Fibroblast of lung (primary cell): ENCODE measurements around the gene TMEM179. TPM values are rescaled to one million over a fixed set of nuclear protein-coding genes. Genes with fewer than 3 reads are reported as not detected.
A peak's percentile ranks its signal among the peaks of the same experiment; 100 is the strongest.
"Not testable (repeated sequence)": the region's sequence is repeated elsewhere in the genome, so short reads cannot be mapped to it uniquely, and the experiment has no call there.

Source experiments
- DNase-seq, 2 donors: peaks; one replicate each; pipeline versions ENCODE4 v3.0.0 to v3.0.0-alpha.2; 2010; ENCODE audit warnings: low read depth in 2 of 2
- H2AFZ ChIP-seq: 2 replicates; pipeline ENCODE4 v1.5.1; 2012; ENCODE audit warnings: low read length, control low read depth, inconsistent platforms
- H3K27ac ChIP-seq: 2 replicates; pipeline ENCODE4 v1.5.1; 2011; ENCODE audit warnings: low read length, control low read depth; ENCODE audit not compliant: insufficient read depth
- H3K27me3 ChIP-seq: 2 replicates; pipeline ENCODE4 v1.5.1; 2011; ENCODE audit warnings: mild to moderate bottlenecking, low read length; ENCODE audit not compliant: control insufficient read depth, insufficient read depth
- H3K36me3 ChIP-seq: 2 replicates; pipeline ENCODE4 v1.5.1; 2011; ENCODE audit warnings: low read length; ENCODE audit not compliant: control insufficient read depth, insufficient read depth
- H3K4me1 ChIP-seq: 2 replicates; pipeline ENCODE4 v1.5.1; 2011; ENCODE audit warnings: low read length; ENCODE audit not compliant: control insufficient read depth, insufficient read depth; ENCODE audit errors: extremely low read depth
- H3K4me2 ChIP-seq: 2 replicates; pipeline ENCODE4 v1.5.1; 2011; ENCODE audit warnings: low read length, control low read depth; ENCODE audit not compliant: insufficient read depth; ENCODE audit errors: extremely low read depth
- H3K4me3 ChIP-seq, 4 experiments: fragments of 200-600 bp in 1 of 4; sonication (generic) in 1 of 4; replicated peaks in 1 of 4; 2 replicates each; pipeline ENCODE4 v1.5.1; 2011 to 2016; ENCODE audit warnings: low read length in 4 of 4, low read depth in 3 of 4, mild to moderate bottlenecking in 3 of 4, control low read depth in 2 of 4, inconsistent platforms in 1 of 4, mixed read lengths in 1 of 4; ENCODE audit not compliant: insufficient read depth in 1 of 4; ENCODE audit errors: control extremely low read depth in 1 of 4
- H3K79me2 ChIP-seq: 2 replicates; pipeline ENCODE4 v1.5.1; 2012; ENCODE audit warnings: mild to moderate bottlenecking, low read length, inconsistent platforms; ENCODE audit not compliant: control insufficient read depth, insufficient read depth
- H3K9ac ChIP-seq: 2 replicates; pipeline ENCODE4 v1.5.1; 2011; ENCODE audit warnings: mild to moderate bottlenecking, low read length, control low read depth; ENCODE audit not compliant: insufficient read depth
- H3K9me3 ChIP-seq: 2 replicates; pipeline ENCODE4 v1.5.1; 2012; ENCODE audit warnings: low read depth, low read length; ENCODE audit not compliant: control insufficient read depth, insufficient read depth
- H4K20me1 ChIP-seq: 2 replicates; pipeline ENCODE4 v1.5.1; 2011; ENCODE audit warnings: low read length; ENCODE audit not compliant: control insufficient read depth, insufficient read depth; ENCODE audit errors: extremely low read depth
- EZH2 ChIP-seq: IDR thresholded peaks from 2 replicates; pipeline ENCODE4 v1.5.1; 2012; ENCODE audit warnings: low read length, control low read depth, mild to moderate bottlenecking; ENCODE audit errors: missing control alignments
- polyA minus RNA-seq: library from RNA; depleted of rRNA, polyadenylated mRNA; stranded (reverse); fragments of >200 nt; gene quantifications from 2 replicates; pipeline ENCODE4 v1.2.3, GENCODE V29; 2011; ENCODE audit warnings: low replicate concordance
- polyA plus RNA-seq, 2 donors: library from polyadenylated mRNA; depleted of rRNA in 1 of 2; stranded (reverse) in 1 of 2; unstranded in 1 of 2; fragments of >200 nt; gene quantifications; 2 replicates each; pipeline ENCODE4 v1.2.1, GENCODE V29; 2011 to 2012; ENCODE audit warnings: missing spikeins in 1 of 2
- total RNA-seq: library from RNA; depleted of rRNA; stranded (reverse); fragments of >200 nt; gene quantifications from 2 replicates; pipeline ENCODE4 v1.2.1, GENCODE V29; 2014
- TF ChIP-seq, protein P1 (sequence below), 2 donors: IDR thresholded peaks in 1 of 2; conservative IDR thresholded peaks in 1 of 2; 1 replicate in 1 of 2; 2 replicates in 1 of 2; pipeline ENCODE4 v1.5.1; 2011 to 2012; ENCODE audit warnings: low read length in 2 of 2, control low read depth in 1 of 2, inconsistent platforms in 1 of 2, low read depth in 1 of 2, mild to moderate bottlenecking in 1 of 2

Gene TMEM179
- under 0.01 TPM in 1 of 2 replicates, not detected in the other for total RNA-seq
- 0.03 TPM in 1 of 2 replicates, not detected in the other for polyA plus RNA-seq
- 0.09 TPM in 1 of 2 replicates, not detected in the other for polyA plus RNA-seq (2012)
- not detected in 2 replicates for polyA minus RNA-seq

DNA sequence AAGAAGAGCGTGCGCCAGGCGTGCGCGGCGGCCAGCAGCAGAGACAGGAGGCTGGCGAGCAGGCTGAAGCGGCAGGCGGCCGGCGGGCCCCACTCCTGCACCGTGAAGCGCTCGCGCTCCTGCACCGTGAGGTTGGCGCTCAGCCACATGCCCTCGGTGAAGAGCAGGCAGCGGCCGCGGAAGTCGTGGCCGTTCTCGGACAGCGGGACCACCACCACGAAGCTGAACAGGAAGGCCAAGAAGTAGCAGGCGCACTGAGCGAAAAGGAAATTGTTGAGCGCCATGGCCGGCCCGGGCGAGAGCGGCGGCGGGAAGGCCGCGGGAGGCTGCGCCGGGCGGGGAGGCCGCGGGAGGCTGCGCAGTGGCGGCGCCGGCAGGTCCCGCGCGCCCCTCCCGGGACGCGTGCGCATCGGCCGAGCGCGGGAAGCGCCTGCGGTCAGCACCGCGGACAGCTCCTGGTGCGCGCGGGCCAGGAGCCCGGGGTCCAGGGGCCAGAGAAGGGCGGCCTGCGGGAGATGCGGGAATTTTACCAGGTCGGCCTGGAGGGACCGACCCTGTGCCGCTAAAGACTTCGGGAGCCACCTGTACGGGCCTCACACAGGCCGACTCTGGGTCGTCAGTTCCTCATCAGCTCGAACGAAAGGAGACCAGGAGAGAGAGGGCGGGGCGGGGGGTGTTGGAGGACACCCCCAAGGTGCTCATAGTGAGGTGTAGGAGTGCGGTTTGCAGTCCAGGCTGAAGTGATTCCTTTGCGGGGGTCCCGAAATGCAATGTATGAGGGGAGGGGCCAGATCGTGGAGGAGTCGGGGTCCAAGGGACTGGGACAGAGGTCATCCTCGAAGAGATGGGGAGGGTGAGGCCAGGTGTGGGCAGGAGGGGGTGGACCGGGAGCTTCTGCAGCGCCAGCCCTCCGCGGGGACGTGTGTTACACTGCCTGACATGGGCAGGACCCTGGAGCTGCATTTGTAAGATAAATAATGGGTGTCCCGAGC, at the start of gene TMEM179:
TSS of gene TMEM179 (minus strand) at position 315 of the 992 bp plus-strand sequence. CDS start at position 284, 31 bp downstream.
- no peak within 1 kb of the TSS for H2AFZ ChIP-seq
- H3K27ac ChIP-seq: no peak within 1 kb of the TSS

DNA sequence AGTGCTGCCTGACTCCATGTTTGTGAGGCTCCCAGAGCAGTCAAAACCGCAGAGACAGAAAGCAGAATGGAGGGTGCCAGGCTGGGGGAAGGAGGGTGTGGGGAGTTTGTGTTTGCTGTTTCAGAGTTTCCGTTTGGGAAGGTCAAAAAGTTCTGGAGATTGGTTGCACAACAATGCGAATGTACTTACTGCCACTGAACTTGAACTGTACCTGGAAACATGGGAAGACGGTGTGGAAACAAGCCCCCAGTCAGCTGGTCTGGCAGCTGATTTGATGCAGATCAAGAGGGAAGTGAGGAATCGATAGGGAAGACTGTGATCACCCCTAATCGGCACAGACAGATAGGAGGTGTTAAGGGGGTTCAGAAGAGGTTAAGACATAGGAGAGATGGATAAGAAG, 49.5 kb upstream of the TMEM179 start:
- TF ChIP-seq, protein P1, sequence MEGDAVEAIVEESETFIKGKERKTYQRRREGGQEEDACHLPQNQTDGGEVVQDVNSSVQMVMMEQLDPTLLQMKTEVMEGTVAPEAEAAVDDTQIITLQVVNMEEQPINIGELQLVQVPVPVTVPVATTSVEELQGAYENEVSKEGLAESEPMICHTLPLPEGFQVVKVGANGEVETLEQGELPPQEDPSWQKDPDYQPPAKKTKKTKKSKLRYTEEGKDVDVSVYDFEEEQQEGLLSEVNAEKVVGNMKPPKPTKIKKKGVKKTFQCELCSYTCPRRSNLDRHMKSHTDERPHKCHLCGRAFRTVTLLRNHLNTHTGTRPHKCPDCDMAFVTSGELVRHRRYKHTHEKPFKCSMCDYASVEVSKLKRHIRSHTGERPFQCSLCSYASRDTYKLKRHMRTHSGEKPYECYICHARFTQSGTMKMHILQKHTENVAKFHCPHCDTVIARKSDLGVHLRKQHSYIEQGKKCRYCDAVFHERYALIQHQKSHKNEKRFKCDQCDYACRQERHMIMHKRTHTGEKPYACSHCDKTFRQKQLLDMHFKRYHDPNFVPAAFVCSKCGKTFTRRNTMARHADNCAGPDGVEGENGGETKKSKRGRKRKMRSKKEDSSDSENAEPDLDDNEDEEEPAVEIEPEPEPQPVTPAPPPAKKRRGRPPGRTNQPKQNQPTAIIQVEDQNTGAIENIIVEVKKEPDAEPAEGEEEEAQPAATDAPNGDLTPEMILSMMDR (conservative IDR thresholded peaks at IDR 0.05 in 1 of 2, IDR thresholded peaks at IDR 0.05 in 1 of 2; ENCODE audit: low read depth in 1 of 2, low read length in 2 of 2): no peak
- no peak for TF ChIP-seq EZH2
- Histone ChIP-seq H3K27ac (no peak overlapping the region), H3K27me3 (peaks cover 9% of the 10 kb centered on the region), H2AFZ (no peak overlapping the region), H3K4me2 (no peak overlapping the region), H3K9ac (no peak overlapping the region), H3K9me3 (no peaks in the 10 kb centered on the region), H3K36me3 (no peaks in the 10 kb centered on the region), H3K4me3 (no peak overlapping the region), H3K4me1 (no peaks in the 10 kb centered on the region), H4K20me1 (no peaks in the 10 kb centered on the region), H3K79me2 (no peaks in the 10 kb centered on the region)
- DNase-seq: no peak

More for the DNA sequence above, at the start of gene TMEM179:
- no peak for TF ChIP-seq EZH2
- TF ChIP-seq, protein P1 (conservative IDR thresholded peaks at IDR 0.05 in 1 of 2, IDR thresholded peaks at IDR 0.05 in 1 of 2; ENCODE audit: low read depth in 1 of 2, low read length in 2 of 2): no peak
- H3K36me3 ChIP-seq: no peaks in the 10 kb centered on the region
- no peaks in the 10 kb centered on the region for H4K20me1 ChIP-seq
- no peaks in the 10 kb centered on the region for H3K4me1 ChIP-seq
- peak in 1 of 2 donors; percentile 17 for DNase-seq
- peaks cover 9% of the 10 kb centered on the region for H3K27me3 ChIP-seq
- no peak within 1 kb of the TSS for H3K4me2 ChIP-seq
- no peaks in the 10 kb centered on the region for H3K79me2 ChIP-seq
- H3K9me3 ChIP-seq: no peaks in the 10 kb centered on the region
- H3K4me3 ChIP-seq: no peak within 1 kb of the TSS
- no peak within 1 kb of the TSS for H3K9ac ChIP-seq

DNA sequence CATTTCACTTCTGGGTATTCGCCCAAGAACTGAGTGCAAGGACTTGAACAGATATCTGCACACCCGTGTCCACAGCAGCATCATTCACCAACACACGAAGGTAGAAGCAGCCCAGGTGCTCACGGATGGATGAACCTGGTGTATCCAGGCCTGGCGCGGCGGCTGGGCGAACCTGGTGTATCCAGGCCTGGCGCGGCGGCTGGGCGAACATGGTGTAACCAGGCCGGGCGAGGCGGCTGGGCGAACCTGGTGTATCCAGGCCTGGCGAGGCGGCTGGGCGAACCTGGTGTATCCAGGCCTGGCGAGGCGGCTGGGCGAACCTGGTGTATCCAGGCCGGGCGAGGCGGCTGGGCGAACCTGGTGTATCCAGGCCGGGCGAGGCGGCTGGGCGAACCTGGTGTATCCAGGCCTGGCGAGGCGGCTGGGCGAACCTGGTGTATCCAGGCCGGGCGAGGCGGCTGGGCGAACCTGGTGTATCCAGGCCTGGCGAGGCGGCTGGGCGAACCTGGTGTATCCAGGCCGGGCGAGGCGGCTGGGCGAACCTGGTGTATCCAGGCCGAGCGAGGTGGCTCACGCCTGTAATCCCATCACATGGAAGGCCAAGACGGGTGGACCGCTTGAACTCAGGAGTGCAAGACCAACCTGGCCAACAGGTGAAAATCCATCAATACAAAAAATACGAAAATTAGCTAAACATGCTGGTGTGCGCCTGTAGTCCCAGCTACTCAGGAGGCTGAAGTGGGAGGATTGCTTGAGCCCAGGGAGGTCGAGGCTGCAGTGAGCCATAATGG, 48.8 kb upstream of the TMEM179 start:
- H3K4me3 ChIP-seq, H3K4me2 ChIP-seq, DNase-seq, H3K9me3 ChIP-seq, H3K27me3 ChIP-seq, H3K27ac ChIP-seq, H3K79me2 ChIP-seq, H3K9ac ChIP-seq, H3K4me1 ChIP-seq, H3K36me3 ChIP-seq, H4K20me1 ChIP-seq, H2AFZ ChIP-seq: not testable (repeated sequence)
